NCI-H2029 treated with DMSO at 0.1 percent for 48 hours (cell line): ENCODE measurements around the gene TMEM236.

ENCODE experiments used
- DNase-seq: peaks from one replicate; lab custom pipeline; 2025; lab: John Stamatoyannopoulos, UW

Gene TMEM236

DNA sequence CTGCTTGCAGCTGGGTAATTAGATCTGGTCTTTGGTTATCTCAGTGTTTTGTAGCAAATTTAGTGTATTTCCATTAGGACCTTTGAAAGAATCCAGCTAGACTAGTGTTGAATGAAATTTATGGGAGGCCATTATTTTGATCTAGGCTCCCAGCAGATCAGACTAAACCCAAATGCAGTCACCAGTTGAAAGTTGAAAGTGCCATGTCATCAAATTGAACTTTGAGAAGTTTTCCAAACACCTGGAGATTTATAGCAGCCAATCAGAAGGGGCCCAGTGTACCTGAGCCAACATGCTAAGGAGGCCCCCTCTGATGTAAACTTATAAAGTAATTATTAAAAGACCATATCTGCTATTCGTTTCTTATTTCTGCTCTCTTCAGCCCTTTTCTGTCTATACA is 11.3 kb upstream of the TMEM236 start:
- no peak for DNase-seq

DNA sequence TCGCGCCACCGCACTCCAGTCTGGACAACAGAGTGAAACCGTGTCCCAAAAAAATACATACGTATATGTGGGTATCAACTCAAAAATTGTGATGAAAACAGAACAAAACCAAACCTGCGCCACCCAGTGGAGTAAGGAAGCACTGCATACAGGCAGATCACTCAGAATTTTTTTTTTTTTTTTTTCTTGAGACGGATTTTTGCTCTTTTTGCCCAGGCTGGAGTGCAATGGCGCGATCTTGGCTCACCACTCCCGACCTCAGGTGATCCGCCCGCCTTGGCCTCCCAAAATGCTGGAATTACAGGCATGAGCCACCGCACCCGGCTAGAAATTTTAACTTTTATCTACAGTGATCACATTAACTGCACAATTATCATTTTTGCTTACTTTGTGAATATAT is 9.1 kb upstream of the TMEM236 start:
- no peak for DNase-seq

DNA sequence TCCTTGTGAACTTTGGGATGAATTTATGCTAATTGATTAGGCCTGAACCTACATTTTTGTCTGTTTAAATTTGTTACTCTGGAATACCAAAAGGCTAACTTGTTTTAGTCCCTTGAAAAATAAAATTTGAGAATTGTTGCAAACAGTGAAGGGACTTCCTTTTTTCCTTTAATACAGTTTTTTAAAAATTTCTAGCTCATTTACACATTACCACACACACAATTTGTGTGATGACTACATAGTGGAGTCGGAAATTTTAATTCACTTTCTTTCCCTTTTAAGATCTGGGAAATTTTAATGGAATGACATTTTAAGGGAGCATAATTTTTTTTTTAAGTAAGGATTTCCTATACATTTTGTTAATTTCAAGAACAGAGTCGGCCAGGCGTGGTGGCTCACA is 8.6 kb upstream of the TMEM236 start:
- DNase-seq = no peak

DNA sequence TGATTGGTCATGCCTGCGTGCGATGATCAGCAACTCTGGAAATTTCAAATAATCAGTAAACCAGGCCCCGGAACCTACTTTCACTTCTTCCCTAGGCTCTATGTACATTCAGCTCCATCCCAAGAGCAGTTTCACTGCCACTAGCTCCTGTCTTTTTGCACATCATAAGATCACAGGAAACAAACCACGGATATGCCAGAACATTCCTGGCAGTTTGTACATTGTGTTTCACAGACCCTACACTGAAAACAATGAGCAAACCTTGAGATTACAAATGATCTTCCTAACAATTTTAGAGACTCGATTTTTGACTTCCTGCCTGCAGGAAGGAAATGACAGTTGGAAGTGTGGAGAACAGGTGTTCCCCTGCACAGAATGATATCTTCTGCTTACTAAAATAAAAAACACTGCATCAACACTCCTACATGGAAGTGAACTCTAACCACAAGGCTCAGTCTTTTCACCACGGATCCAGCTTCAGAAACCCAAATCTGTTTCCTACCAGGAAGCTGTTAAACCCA is 7.6 kb upstream of the TMEM236 start:
- DNase-seq = no peak

DNA sequence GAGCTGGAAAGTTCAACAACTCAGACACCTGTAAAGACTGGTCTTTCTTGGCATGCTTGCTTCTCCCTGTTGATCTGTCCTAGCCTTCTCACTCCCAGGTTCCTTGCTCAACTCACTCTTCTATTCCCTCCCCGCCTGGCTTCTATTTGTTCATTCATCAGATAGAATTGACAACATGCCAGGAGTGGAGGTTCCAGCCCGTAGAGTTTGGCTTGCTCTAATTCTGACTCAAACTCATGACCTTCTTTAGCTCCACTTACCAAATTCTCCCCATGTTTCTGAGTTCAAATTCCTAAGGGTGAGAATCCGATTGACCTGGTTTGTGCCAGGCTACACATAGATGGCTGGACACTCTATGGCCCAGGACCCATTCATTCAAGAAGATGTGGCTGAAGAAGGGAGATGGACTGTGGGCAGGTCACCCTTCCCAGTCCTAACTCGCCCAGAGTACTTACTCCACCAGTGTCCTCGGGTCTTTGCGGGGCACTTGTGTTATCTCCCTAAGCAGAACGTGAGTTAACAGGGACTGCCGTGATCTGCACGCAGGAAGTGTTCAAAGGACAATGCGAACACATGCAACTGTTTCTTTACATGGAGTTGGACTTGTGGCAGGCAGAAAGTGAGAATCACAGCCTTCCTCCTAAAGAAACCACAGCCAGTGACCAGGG is 4.0 kb upstream of the TMEM236 start:
- no peak for DNase-seq

DNA sequence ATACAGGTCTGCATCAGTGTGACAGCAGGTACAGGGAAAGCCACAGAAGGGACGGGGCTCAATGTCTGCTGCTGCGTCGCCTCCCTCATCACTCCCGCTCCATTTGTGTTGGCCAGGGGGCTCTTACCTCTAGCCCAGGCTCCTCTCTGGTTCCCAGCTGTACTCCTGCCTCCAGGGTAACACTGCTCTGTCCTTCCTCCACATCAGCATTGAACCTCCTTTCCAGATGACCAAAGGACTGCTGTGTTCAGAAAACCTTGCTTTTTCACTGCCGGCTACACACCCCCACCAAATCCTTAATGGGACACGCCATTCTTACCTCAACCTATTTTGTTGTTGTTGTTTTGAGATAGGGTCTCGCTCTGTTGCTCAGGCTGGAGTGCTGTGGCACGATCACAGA is 2.1 kb upstream of the TMEM236 start:
- no peak for DNase-seq

DNA sequence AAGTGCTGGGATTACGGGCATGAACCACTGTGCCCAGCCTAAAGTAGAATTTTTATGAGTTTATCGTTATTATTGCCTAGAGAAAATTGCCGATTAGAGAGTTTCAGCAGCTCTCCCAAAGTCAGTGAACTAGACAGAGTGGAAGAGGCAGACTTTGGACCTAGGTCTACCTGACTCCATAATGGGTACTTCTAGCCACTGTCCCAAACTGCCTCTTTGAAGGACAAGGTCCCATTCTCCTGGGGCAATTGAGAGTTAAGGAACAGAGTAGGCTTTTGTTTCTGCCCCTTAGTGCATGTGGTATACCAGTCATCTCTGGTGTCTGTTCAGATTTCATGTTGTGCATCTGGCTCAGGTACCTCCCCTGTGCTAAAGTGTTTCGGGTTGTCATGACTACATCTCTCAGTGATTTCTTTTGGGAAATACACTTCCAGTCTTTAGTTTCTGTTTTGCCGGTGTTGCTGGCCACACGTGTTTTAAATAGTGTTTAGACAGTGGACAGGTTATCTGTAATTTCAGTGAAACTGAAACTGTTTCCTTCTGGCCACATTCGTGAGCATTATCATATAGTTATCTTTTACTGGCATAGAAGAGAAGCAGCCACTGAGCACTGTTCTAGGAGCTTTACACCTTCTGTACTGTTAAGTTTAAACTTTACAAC is 4.7 kb downstream of the TMEM236 start:
- DNase-seq = no peak

DNA sequence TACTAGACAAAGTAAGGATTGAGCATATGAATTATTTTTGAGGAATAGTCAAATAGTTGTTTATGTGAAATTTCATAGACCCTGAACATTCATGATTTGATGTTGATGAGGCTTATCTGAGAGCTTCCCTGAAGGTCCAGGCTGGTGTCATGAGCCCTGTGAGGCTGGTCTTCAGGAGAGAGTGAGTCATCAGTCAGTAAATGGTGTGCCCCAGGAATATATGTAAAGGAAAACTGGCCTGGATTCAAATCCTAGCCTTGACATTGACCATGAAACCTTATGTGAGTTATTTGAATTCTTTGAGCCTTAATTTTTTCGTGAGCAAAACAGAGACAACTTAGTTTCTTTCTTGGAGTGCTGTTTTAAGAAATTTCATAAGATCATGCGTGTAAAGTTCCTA is 6.2 kb downstream of the TMEM236 start:
- no peak for DNase-seq

DNA sequence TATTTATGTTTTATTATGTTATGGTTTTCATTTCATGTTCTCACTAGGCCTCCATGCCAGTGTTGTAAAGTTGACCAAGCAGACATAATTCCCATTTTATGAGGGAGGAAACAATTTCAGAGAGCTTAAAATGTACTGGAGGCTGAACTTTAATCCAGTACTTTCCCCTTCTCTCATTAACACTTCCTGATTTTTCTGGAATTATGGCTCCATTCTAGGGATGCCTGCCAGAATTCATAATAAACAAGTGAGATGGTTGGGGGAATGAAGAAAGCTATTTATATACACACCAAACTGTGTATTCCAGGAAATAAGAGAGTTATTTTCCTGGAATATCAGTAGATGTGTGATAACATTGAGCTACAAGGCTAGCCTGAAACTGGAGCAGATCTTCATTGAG is 6.9 kb downstream of the TMEM236 start:
- DNase-seq = no peak

DNA sequence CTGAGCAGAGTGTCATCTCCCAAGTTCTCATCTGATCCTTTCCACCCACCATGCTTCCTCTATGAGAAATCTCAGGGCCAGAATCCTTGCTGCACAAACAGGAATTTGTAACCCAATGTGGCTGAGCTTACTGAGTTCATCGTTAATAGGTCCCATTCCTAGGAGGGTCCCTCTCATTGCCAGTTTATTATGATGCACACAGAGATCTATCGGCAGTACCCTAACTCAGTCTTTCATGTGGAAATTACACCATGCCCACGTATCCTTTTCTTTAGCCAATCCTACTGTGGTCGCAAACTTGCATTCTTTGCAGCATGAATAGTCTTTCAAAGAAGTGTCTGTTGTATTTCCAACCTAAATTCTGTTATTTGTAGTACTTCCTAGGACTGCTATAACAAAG is 12.1 kb downstream of the TMEM236 start:
- no peak for DNase-seq

DNA sequence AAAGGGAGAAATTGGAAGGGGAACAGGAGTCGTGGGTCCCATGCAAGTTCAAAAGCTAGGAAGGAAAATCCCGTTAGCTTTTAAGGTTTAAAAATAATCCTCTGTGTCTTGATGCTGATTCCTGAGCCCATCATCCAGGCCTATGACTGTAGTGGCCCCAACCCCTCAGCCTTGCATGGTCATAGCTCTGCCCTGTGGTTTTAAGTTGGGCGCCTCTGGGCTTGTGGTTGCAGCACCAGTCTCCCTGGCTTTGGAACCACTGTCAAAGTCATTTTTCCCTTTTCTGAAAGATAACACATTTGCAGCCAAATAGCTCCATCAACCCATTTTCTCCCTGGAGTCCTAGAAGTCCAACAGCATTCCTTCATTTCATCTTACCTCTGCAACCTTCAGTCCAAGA is 13.6 kb downstream of the TMEM236 start:
- no peak for DNase-seq

DNA sequence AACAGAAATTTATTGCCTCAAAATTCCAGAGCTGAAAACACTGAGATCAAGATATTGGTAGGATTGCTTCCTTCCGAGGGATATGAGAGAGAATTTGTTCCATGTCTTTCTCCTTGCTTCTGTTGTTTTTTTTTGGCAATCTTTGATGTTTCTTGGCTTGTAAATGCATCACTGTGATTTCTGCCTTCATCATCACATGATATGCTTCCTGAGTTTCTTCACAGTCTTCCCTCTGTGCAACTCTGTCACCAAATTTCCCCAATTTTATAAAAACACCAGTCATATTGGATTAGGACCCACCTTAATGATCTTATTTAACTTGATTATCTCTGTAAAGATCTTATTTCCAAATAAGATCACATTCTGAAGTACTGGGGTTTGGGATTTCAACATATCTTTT is 14.7 kb downstream of the TMEM236 start:
- no peak for DNase-seq

DNA sequence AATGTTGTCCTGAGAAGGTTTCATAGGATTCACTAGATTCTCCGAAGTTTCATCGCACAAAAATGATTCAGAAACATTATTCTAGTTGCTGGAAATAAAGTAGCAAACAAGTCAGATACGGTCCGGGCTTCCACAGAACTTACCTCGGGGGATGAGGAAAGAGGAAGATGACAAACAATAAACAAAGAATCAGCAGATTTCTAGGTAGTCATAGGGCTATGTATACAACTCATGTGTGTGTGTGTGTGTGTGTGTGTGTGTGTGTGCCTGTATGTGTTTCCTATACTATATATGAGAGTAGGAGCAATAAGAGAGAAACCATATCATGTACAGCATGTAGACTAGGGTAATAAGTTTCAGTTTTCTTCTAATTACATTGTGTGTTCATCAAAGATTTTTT is 16.5 kb downstream of the TMEM236 start:
- DNase-seq = no peak

DNA sequence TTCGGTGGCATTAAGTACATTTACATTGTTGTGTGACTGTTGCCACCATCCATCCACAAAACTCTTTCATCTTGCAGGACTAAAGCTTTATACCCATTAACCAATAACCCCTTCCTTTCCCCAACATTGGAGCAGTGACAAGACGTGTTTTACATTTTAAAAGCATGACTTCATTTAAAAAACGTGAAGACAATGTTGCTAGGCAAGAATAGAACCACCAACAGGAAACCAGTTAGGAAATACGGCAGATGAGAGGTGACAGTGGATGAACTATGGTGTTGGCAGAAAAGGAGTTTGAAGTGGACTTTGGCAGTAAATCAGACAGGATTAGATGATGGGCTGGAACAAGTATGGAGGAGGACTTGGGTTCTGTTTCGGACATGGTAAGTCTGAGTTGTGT is 17.0 kb downstream of the TMEM236 start:
- no peak for DNase-seq

DNA sequence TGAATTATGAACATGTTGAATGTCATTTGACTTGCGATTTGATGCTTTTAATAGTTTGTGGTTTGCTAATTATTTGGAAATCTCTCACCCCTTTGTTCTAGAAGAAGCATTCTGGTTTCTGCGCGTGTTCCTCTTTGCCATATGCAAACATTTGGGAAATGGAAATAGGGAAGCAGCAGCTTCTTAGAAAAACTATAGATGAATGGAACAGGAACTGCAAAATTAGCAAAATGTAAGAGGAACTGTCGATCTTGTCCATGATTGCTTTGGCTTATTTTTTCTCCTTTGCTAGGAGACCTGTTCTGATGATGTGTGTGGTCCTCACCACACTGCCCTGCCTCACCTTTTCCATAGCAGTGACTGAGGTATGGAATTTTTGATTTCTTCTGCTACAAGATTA is 19.0 kb downstream of the TMEM236 start:
- DNase-seq = no peak

DNA sequence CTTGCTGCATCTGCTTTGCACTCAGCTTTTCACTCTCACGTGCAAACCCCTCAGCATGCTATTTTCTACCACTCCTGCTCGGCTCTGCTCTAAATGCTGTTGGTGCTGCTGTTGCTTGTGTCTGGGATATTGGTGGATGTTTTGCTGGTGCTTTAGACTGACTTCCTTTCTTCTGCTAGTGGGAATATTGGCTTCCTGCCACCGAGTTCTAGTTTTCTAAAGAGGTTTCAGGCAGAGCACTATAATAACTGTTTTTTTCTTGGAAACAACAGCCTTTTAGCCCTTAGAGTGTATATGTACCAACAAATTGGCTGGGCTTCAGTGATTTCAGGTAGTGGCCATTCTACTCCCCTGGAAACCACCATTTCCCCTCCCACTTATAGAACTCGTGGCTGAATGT is 27.8 kb downstream of the TMEM236 start:
- no peak for DNase-seq

DNA sequence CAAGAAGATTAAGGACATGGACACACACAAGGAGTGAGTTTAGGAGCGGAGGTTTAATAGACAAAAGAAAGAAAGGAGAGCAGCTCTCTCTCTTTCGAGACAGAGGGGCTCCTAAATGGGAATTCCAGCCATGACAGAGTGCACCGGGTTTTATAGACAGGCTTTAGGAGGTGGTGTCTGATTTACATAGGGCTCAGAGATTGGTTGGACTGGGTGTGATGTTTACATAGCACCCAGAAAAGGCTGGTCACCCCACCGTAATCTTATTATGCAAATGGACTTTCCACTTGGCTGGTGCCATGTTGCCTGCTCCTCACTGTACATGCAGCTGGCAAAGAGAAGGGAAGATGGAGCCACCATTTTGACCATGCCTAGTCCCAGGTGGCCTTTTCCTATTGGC is 28.7 kb downstream of the TMEM236 start:
- no peak for DNase-seq

DNA sequence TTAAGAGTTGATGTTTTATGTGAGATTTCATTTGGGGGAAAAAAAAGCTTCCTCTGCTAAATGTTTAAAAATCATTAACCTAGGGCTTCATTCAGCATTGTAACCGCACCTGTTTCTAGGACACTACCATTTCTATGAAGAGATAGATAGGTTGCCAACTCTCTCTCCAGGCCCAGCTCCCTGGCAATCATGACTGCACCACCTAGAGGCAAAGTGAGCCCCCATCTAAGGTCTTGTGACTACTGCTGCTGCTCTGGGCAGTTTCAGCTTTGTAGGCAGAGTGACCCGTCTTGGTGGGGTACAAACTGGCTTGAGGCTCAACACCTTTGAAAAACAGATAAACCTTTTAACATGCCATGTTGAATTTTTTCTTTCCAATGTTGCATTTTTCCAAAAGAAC is 29.9 kb downstream of the TMEM236 start:
- DNase-seq = no peak

DNA sequence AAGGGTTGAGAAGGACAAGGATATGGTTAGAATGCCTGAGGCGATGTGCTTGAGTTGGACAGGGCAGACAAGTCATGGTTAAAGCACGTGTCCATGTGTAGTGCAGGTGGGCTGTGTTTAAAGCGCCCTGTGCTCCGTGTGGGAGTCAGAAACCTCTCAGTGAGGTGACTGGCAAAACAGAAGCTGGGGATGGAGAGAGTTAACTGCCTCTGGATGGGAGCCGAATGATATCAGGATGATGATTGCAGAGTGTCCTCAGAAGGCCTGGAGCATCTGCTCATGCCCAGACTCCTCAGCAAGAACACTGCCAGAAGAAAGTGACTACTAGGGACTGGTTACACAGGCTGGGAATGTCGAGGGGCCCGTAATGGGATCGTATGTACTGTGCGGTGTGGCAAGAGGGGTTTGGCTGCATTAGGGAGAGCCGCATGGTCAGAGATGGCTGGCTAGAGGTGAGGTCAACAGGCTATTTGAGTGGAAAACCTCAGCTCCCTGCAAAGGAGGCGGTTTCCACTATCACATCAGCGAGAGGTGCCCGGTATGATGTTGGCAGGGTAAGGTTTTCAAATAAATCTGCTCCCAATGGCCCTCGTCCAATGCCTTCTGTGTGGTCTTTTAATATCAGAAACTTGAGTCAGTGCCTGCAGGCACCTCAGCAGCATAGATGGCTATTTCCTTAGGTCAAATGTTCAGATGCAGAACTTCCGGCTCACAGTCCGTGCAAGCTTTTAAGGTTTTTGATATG is 31.1 kb downstream of the TMEM236 start:
- no peak for DNase-seq

DNA sequence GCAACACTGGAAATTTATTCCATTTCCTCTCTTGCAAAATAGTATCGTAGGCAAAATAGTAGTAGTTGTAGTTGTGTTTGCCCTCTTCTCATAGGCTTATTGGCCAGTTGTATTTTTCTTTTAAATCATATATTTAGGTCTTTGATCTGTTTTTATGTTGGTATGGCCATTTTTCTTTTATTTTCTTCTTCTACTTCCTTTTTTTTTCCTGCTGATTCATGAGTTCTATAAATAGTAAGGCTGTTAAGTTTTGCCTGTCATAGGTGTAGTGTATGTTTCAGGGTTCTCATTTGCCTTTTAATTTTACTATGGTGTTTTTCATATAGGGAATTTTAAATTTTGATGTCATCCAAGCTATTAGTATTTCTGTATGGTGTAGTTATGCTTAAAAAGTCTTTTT is 31.8 kb downstream of the TMEM236 start:
- no peak for DNase-seq

DNA sequence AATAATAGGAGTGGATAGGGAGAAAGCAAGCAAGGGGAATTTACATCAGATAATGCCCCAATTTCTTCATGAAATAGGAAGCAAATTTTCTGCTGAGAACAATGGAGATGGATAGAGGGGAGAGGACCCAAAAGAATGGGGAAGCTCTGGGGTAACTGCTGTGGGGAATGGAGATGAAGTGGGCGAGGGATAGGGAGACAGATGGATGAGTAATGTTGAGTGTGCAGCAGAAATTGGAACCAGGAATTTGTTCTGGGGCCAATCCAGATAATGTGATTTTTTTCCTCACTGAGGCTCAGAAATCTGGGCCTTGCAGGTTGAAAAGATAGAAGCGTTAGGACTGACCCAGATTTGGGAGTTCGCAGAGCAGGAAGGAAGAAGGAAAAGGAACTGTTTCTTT is 32.7 kb downstream of the TMEM236 start:
- DNase-seq = no peak

DNA sequence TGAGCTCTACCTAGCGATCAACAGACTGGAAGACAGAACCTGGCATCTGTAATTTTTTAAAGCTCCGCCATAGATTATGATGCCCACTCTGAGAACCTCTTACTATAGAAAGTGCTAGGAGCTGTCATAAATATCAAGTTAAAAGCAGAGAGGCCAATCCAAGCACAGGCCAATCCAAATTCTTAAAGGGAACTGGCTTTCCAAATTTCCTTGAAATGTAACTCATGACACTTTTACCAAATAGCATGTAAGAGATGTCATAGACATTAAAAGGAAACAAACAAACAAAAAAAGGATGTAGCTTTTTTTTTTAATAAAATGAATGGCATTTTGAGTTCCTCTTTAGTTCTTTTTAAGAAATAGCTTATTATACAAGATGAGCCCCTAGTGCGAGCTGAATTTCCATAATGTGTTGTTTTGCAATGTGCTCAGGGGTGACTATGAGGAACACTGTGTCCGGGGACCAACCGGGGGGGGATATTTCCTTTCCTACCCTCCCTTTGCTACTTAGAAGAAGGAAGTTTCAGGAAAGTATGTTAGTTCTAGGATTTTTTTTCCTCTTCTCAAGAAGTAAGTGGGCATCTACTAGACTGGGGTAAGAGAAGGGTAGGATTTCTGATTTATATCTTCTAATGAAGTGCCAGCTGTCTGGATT is 33.4 kb downstream of the TMEM236 start:
- DNase-seq = no peak
